Measurements from ENCODE around the gene ZNF416. TPM values are rescaled to one million over a fixed set of nuclear protein-coding genes. Genes with fewer than 3 reads are reported as not detected.

ZNF416 gene
- total RNA-seq: 1 to 10 TPM; 2.0 to 2.5 TPM

GRCh38 chr19:57578487-57579205 lies at the start of gene ZNF416:
Gene ZNF416, minus strand, starts transcription at chr19:57578911. Its CDS starts 207 bp downstream, at chr19:57578704.
- Mint-ChIP-seq H3K27ac (peak within 1 kb of the TSS in 1 of 2 donors; percentile 82), H3K9me3 (peaks cover 45 to 47% of the 10 kb centered on the region in 2 donors), H3K36me3 (peaks cover 60 to 77% of the 10 kb centered on the region in 2 donors)
- ATAC-seq (peak; percentile 97 to 98), DNase-seq (ENCODE audit: low spot score in 2 of 2) (peak; percentile 90 to 94)

GRCh38 chr19:57623091-57623490 lies 44.4 kb upstream of the ZNF416 start:
- Mint-ChIP-seq H3K36me3 (peaks cover 67 to 79% of the 10 kb centered on the region in 2 donors), H3K27ac (no peak overlapping the region), H3K9me3 (peaks cover 39 to 58% of the 10 kb centered on the region in 2 donors)
- DNase-seq (ENCODE audit: low spot score in 2 of 2) (no peak), ATAC-seq (no peak)

- Mint-ChIP-seq H3K9me3 (peaks cover 56 to 75% of the 10 kb centered on the region in 2 donors), H3K36me3 (peaks cover 90 to 92% of the 10 kb centered on the region in 2 donors), H3K27ac (no peak overlapping the region)
- DNase-seq (ENCODE audit: low spot score in 2 of 2): no peak
- no peak for ATAC-seq
These were observed 42.1 kb upstream of the ZNF416 start for GRCh38 chr19:57620673-57621348.

- Mint-ChIP-seq H3K9me3 (peaks cover 54 to 61% of the 10 kb centered on the region in 2 donors), H3K27ac (peak overlapping the region; percentile 19 to 89), H3K36me3 (peaks cover 72 to 77% of the 10 kb centered on the region in 2 donors)
- no peak for DNase-seq (ENCODE audit: low spot score in 2 of 2)
- no peak for ATAC-seq
These were observed 36.6 kb upstream of the ZNF416 start for GRCh38 chr19:57615346-57615745.

GRCh38 chr19:57613941-57614743 lies 35.4 kb upstream of the ZNF416 start, which contains the start of gene ZNF134:
Gene ZNF134, plus strand, starts transcription at chr19:57614242. Its CDS starts 5,227 bp downstream, at chr19:57619469.
- DNase-seq (ENCODE audit: low spot score in 2 of 2) (peak; percentile 83 to 87), ATAC-seq (peak; percentile 100)
- Mint-ChIP-seq H3K36me3 (peaks cover 64 to 70% of the 10 kb centered on the region in 2 donors), H3K9me3 (peaks cover 42 to 49% of the 10 kb centered on the region in 2 donors), H3K27ac (peak within 1 kb of the TSS; percentile 46 to 89)

GRCh38 chr19:57611113-57611512 lies 32.4 kb upstream of the ZNF416 start:
- ATAC-seq (no peak), DNase-seq (ENCODE audit: low spot score in 2 of 2) (no peak)
- peaks cover 61 to 66% of the 10 kb centered on the region in 2 donors for H3K36me3 Mint-ChIP-seq
- no peak overlapping the region for H3K27ac Mint-ChIP-seq
- peaks cover 39 to 41% of the 10 kb centered on the region in 2 donors for H3K9me3 Mint-ChIP-seq

- DNase-seq (ENCODE audit: low spot score in 2 of 2): no peak
- H3K9me3 Mint-ChIP-seq: peaks cover 47 to 52% of the 10 kb centered on the region in 2 donors
- H3K36me3 Mint-ChIP-seq: peaks cover 77 to 80% of the 10 kb centered on the region in 2 donors
- no peak overlapping the region for H3K27ac Mint-ChIP-seq
- no peak for ATAC-seq
These were observed 28.2 kb upstream of the ZNF416 start for GRCh38 chr19:57606931-57607330.

GRCh38 chr19:57599761-57600383 lies 21.2 kb upstream of the ZNF416 start, which contains the start of gene ZNF530:
Gene ZNF530, plus strand, starts transcription at chr19:57599885. Its CDS starts 4,461 bp downstream, at chr19:57604346.
- Mint-ChIP-seq H3K27ac (peak within 1 kb of the TSS in 1 of 2 donors; percentile 71), H3K36me3 (peaks cover 43 to 65% of the 10 kb centered on the region in 2 donors), H3K9me3 (peaks cover 47 to 53% of the 10 kb centered on the region in 2 donors)
- ATAC-seq (peak; percentile 99), DNase-seq (ENCODE audit: low spot score in 2 of 2) (peak; percentile 87 to 89)

GRCh38 chr19:57599377-57599760 lies 20.7 kb upstream of the ZNF416 start:
- Mint-ChIP-seq H3K27ac (peak overlapping the region in 1 of 2 donors; percentile 71), H3K36me3 (peaks cover 38 to 62% of the 10 kb centered on the region in 2 donors), H3K9me3 (peaks cover 45 to 49% of the 10 kb centered on the region in 2 donors)
- no peak for DNase-seq (ENCODE audit: low spot score in 2 of 2)
- ATAC-seq: no peak

GRCh38 chr19:57587529-57587928 lies 8.8 kb upstream of the ZNF416 start:
- Mint-ChIP-seq H3K36me3 (peaks cover 85 to 92% of the 10 kb centered on the region in 2 donors), H3K27ac (no peak overlapping the region), H3K9me3 (peaks cover 43 to 60% of the 10 kb centered on the region in 2 donors)
- ATAC-seq (peak in 1 of 2 donors; percentile 14), DNase-seq (ENCODE audit: low spot score in 2 of 2) (no peak)

GRCh38 chr19:57583521-57584416 lies 5.1 kb upstream of the ZNF416 start, which contains the start of gene ZIK1:
Gene ZIK1, plus strand, starts transcription at chr19:57584145. Its CDS starts 212 bp downstream, at chr19:57584357.
- peak within 1 kb of the TSS; percentile 76 to 90 for H3K27ac Mint-ChIP-seq

GRCh38 chr19:57583104-57583520 lies 4.4 kb upstream of the ZNF416 start:
- Mint-ChIP-seq H3K9me3 (peaks cover 47 to 50% of the 10 kb centered on the region in 2 donors), H3K36me3 (peaks cover 54 to 76% of the 10 kb centered on the region in 2 donors), H3K27ac (peak overlapping the region in 1 of 2 donors; percentile 76)
- ATAC-seq (no peak), DNase-seq (ENCODE audit: low spot score in 2 of 2) (no peak)

More at GRCh38 chr19:57583521-57584416, 5.1 kb upstream of the ZNF416 start, which contains the start of gene ZIK1:
- peak; percentile 84 to 88 for ATAC-seq
- peaks cover 52 to 53% of the 10 kb centered on the region in 2 donors for H3K9me3 Mint-ChIP-seq
- DNase-seq (ENCODE audit: low spot score in 2 of 2): peak; percentile 71 to 80
- H3K36me3 Mint-ChIP-seq: peaks cover 59 to 81% of the 10 kb centered on the region in 2 donors

- H3K27ac Mint-ChIP-seq: peak overlapping the region in 1 of 2 donors; percentile 31
- peaks cover 68 to 80% of the 10 kb centered on the region in 2 donors for H3K36me3 Mint-ChIP-seq
- ATAC-seq: no peak
- no peak for DNase-seq (ENCODE audit: low spot score in 2 of 2)
- H3K9me3 Mint-ChIP-seq: peaks cover 47 to 57% of the 10 kb centered on the region in 2 donors
These were observed 2.0 kb downstream of the ZNF416 start for GRCh38 chr19:57576661-57577060.

- Mint-ChIP-seq H3K9me3 (peaks cover 52 to 64% of the 10 kb centered on the region in 2 donors), H3K36me3 (peaks cover 80 to 89% of the 10 kb centered on the region in 2 donors), H3K27ac (no peak overlapping the region)
- ATAC-seq (no peak), DNase-seq (ENCODE audit: low spot score in 2 of 2) (no peak)
These were observed 6.2 kb downstream of the ZNF416 start for GRCh38 chr19:57572415-57572947.

Measured in activated naive CD4-positive, alpha-beta T cell treated with anti-CD3 and anti-CD28 coated beads, Interleukin-2, amount 50 U/mL, for 72 hours (primary cell).